NCI-H526 treated with DMSO at 0.1 percent for 48 hours (cell line): ENCODE results near the gene CMTM5.

Experiments
- DNase-seq: peaks from one replicate; lab custom pipeline; 2025; lab: John Stamatoyannopoulos, UW

Gene CMTM5, protein sequence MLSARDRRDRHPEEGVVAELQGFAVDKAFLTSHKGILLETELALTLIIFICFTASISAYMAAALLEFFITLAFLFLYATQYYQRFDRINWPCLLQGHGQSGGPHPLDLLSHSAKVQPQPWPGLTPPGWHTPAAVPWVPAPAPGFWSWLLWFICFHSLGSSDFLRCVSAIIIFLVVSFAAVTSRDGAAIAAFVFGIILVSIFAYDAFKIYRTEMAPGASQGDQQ

DNA sequence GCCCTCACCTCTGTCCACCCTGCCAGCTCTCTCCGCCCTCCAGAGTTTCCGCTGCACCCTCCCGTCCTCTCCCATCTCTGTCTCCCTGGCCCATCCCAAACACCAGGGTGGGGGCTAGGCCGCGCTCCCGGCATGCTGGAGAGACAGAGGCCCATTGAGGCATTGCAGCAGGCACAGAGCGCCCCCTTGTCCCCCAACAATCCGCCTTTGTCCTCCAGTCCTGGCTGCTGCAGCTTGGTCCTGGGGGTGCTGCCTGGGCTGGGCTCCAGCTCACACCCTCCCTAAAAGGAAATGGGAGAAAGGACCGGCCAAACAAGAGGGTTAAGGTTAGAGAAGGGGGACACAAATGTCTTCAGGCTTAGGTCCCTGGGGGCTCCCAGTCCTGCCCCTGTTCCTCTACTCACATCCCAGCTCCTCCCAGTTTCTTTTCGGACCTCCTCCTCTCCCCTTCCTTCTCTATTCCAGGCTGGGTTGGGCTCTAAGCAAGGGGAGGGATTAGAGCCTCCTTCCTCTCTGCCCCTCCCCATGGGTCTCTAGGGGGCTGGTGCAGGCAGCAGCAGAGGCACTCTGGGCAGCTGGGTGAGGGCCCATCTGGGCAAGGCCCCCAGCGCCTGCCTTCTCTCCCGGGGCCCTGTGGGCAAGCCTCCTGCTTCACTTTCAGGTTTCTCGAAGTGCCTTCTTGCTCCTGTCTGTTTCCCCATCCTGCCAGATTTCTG, at the start of gene CMTM5:
Gene CMTM5, plus strand, starts transcription at position 565 of the 716 bp plus-strand sequence. CDS start 206 bp downstream, outside the sequence.
- no peak for DNase-seq

GRCh38 chr14:23327947-23328744, 48.7 kb upstream of the CMTM5 start:
- peak; percentile 57 for DNase-seq

GRCh38 chr14:23335623-23336022, 41.2 kb upstream of the CMTM5 start:
- DNase-seq = no peak

- DNase-seq = no peak
These were observed 37.2 kb upstream of the CMTM5 start for GRCh38 chr14:23339506-23340268.

- no peak for DNase-seq
These were observed 32.4 kb upstream of the CMTM5 start for GRCh38 chr14:23344481-23344880.

- no peak for DNase-seq
These were observed 30.7 kb upstream of the CMTM5 start for GRCh38 chr14:23345987-23346692.

- no peak for DNase-seq
These were observed 30.0 kb upstream of the CMTM5 start for GRCh38 chr14:23346693-23347405.

GRCh38 chr14:23347406-23348296, 29.2 kb upstream of the CMTM5 start:
- no peak for DNase-seq

DNA sequence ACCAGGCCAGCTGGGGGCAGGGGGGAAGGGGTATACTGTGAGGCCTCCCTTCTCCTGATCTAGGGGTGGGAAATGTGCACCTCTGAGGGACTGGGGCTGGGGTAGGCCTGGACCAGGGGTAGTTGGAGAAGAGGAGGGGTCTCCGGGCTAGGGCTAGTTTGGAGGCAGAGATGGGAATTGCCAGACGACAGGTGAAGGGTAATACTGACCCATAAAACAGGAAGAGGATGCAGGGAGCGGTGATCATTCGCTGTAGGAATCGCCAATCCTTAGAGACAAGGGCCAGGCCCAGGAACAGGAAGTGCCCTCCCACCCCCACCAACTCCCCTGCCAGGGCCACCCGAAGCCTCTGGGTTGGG, 28.6 kb upstream of the CMTM5 start:
- DNase-seq = no peak

GRCh38 chr14:23349156-23349845, 27.5 kb upstream of the CMTM5 start:
- no peak for DNase-seq

DNA sequence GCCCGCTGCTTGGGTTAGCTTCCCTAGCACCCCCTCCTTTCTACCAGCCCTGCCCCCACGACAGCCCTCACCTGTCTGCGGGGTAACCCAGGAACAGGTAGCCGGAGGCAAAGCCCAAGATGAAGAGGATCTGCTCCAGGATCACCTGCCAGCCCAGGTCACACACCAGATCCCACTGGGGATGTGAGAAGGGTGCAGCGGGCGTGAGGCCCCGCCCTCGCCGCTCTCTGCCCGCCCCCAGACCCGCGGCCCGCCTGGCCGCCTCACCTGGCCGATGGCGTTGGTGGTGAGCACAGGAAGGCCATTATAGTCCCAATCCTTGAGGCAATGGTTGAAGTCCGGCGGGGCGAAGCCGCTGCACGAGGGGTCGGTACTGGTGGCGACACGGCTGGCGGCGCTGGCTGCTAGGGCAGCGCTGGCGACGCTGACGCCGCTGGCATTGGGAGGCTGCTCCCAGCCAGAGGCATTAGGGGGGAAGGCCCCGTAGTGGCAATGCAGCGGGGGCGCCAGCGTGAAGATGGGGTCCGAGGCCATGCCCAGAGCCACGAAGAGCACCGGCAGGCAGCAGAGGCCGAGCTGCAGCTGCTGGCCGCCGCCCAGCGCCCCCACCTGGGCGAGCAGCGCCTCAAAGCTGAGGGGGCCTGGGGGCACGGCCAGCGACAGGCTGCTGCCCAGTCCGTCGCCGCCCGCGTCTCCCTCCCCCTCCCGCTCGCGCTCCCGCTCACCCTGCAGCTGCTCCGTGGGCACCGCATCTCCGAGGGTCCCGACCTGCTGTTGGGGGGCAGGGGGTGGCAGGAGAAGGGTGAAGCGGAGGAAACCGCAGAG, 25.0 kb upstream of the CMTM5 start:
- no peak for DNase-seq

GRCh38 chr14:23352506-23353432, 24.1 kb upstream of the CMTM5 start, which contains the start of gene SLC22A17:
Gene SLC22A17, minus strand, starts transcription at chr14:23352887.
- peak; percentile 69 for DNase-seq

- no peak for DNase-seq
These were observed 23.4 kb upstream of the CMTM5 start for GRCh38 chr14:23353433-23353780.

- DNase-seq = no peak
These were observed 21.9 kb upstream of the CMTM5 start for GRCh38 chr14:23354990-23355389.

DNA sequence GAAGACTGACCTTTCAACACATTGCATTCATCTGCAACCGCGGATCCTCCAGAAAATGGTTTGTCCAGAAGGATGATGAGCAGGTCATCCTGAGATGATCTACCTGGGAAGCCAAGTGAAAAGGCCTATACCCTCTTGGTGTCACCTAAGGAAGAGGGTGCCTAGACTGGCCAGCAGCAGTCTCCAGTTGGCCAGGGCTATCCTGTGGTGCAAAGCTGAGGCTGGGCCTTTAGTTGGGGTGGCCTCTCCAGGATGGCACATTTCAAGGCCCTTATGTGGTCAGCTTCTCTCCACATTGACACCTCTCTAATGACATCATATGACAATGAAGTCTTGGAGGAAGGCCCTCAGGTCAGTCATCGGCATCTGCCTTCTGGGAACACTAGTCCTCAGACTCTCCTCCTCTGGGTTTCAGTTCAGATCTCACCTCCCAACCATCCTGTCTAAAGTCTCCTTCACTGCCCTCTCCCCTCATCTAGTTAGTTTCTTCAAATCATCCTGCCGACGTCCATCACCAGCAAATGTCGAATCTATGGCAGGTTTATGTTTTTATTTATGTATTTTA, 20.9 kb upstream of the CMTM5 start:
- DNase-seq = no peak

DNA sequence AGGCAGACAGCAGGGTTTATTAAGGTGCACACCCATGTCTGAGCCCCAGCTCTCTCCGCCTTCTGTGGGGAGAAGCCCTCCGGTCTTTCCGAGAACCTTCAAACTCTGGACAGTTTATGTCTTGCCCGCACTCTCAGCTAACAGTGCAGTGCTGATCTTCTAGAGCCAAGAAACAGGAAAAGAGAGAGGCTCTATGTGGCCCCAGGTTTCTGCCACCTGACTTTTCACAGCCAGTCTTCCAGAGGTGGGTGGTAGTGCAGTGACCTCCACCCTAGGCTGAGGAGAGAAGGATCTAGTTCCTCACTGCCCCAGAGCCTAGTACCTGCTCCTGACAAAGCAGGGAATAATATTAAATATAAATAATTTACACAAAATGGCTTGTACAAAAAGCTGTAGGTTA, 20.2 kb upstream of the CMTM5 start:
- no peak for DNase-seq

GRCh38 chr14:23357261-23357660, 19.6 kb upstream of the CMTM5 start:
- DNase-seq = no peak
